Mucosa of stomach (tissue), 1 donor: ENCODE measurements around the gene ATXN7L3B.

Experiments used
- H3K27me3 ChIP-seq: one replicate; pipeline ENCODE4 v1.7.0; 2013; ENCODE audit warnings: mild to moderate bottlenecking, low read length; ENCODE audit not compliant: control insufficient read depth, insufficient read depth
- H3K36me3 ChIP-seq: one replicate; pipeline ENCODE4 v1.7.0; 2013; ENCODE audit warnings: low read length; ENCODE audit not compliant: control insufficient read depth, insufficient read depth
- H3K4me1 ChIP-seq: one replicate; pipeline ENCODE4 v1.7.0; 2013; ENCODE audit warnings: mild to moderate bottlenecking, low read length; ENCODE audit not compliant: control insufficient read depth, insufficient read depth
- H3K4me3 ChIP-seq: one replicate; pipeline ENCODE4 v1.7.0; 2013; ENCODE audit warnings: low read length
- H3K9ac ChIP-seq: one replicate; pipeline ENCODE4 v1.7.0; 2013; ENCODE audit warnings: mild to moderate bottlenecking, low read length, moderate library complexity
- H3K9me3 ChIP-seq: one replicate; pipeline ENCODE4 v1.7.0; 2013; ENCODE audit warnings: mild to moderate bottlenecking, low read length, moderate library complexity; ENCODE audit not compliant: control insufficient read depth
- donor health status: Pancreatic carcinoma.

The ATXN7L3B gene

GRCh38 chr12:74527491-74527890 lies 10.1 kb upstream of the ATXN7L3B start:
- H3K9ac ChIP-seq = no peak overlapping the region
- no peaks in the 10 kb centered on the region for H3K4me1 ChIP-seq
- no peaks in the 10 kb centered on the region for H3K27me3 ChIP-seq
- no peaks in the 10 kb centered on the region for H3K36me3 ChIP-seq
- H3K4me3 ChIP-seq = no peak overlapping the region
- H3K9me3 ChIP-seq = no peaks in the 10 kb centered on the region

- Histone ChIP-seq H3K9me3 (no peaks in the 10 kb centered on the region), H3K9ac (no peak overlapping the region), H3K36me3 (no peaks in the 10 kb centered on the region)
These were observed 7.0 kb upstream of the ATXN7L3B start for GRCh38 chr12:74530676-74531075.

GRCh38 chr12:74535536-74535935 lies 2.1 kb upstream of the ATXN7L3B start:
- H3K4me3 ChIP-seq = no peak overlapping the region
- H3K36me3 ChIP-seq = no peaks in the 10 kb centered on the region
- H3K9ac ChIP-seq = no peak overlapping the region
- peaks cover 9% of the 10 kb centered on the region for H3K4me1 ChIP-seq
- no peaks in the 10 kb centered on the region for H3K27me3 ChIP-seq
- H3K9me3 ChIP-seq = no peaks in the 10 kb centered on the region

More at GRCh38 chr12:74530676-74531075, 7.0 kb upstream of the ATXN7L3B start:
- no peak overlapping the region for H3K4me3 ChIP-seq
- H3K27me3 ChIP-seq = no peaks in the 10 kb centered on the region
- no peaks in the 10 kb centered on the region for H3K4me1 ChIP-seq

GRCh38 chr12:74537126-74537706 lies 419 bp upstream of the ATXN7L3B start:
- Histone ChIP-seq H3K27me3 (no peaks in the 10 kb centered on the region), H3K9ac (peak overlapping the region; percentile 99), H3K4me3 (peak overlapping the region; percentile 99), H3K9me3 (no peaks in the 10 kb centered on the region), H3K4me1 (peaks cover 17% of the 10 kb centered on the region), H3K36me3 (no peaks in the 10 kb centered on the region)

GRCh38 chr12:74538491-74539258 lies 1.0 kb downstream of the ATXN7L3B start:
- Histone ChIP-seq H3K36me3 (no peaks in the 10 kb centered on the region), H3K4me1 (peaks cover 17% of the 10 kb centered on the region), H3K4me3 (peak overlapping the region; percentile 99), H3K27me3 (no peaks in the 10 kb centered on the region), H3K9ac (peak overlapping the region; percentile 99), H3K9me3 (no peaks in the 10 kb centered on the region)

- H3K27me3 ChIP-seq = no peaks in the 10 kb centered on the region
- peak overlapping the region; percentile 99 for H3K4me3 ChIP-seq
- no peaks in the 10 kb centered on the region for H3K36me3 ChIP-seq
- peak overlapping the region; percentile 99 for H3K9ac ChIP-seq
- no peaks in the 10 kb centered on the region for H3K9me3 ChIP-seq
- peaks cover 17% of the 10 kb centered on the region for H3K4me1 ChIP-seq
These were observed 1.6 kb downstream of the ATXN7L3B start for GRCh38 chr12:74539261-74539660.

- Histone ChIP-seq H3K27me3 (no peaks in the 10 kb centered on the region), H3K9me3 (no peaks in the 10 kb centered on the region), H3K4me3 (peak overlapping the region; percentile 99), H3K9ac (peak overlapping the region; percentile 99), H3K36me3 (no peaks in the 10 kb centered on the region), H3K4me1 (peaks cover 17% of the 10 kb centered on the region)
These were observed 2.3 kb downstream of the ATXN7L3B start for GRCh38 chr12:74539765-74540526.

- Histone ChIP-seq H3K9ac (peak overlapping the region; percentile 99), H3K9me3 (no peaks in the 10 kb centered on the region), H3K36me3 (no peaks in the 10 kb centered on the region), H3K4me3 (no peak overlapping the region), H3K4me1 (peaks cover 17% of the 10 kb centered on the region), H3K27me3 (no peaks in the 10 kb centered on the region)
These were observed 3.4 kb downstream of the ATXN7L3B start for GRCh38 chr12:74541074-74541473.

GRCh38 chr12:74547249-74547648 lies 9.6 kb downstream of the ATXN7L3B start:
- Histone ChIP-seq H3K9ac (no peak overlapping the region), H3K27me3 (no peaks in the 10 kb centered on the region), H3K4me1 (peaks cover 9% of the 10 kb centered on the region), H3K4me3 (no peak overlapping the region), H3K9me3 (no peaks in the 10 kb centered on the region), H3K36me3 (no peaks in the 10 kb centered on the region)

GRCh38 chr12:74551291-74551690 lies 13.7 kb downstream of the ATXN7L3B start:
- H3K36me3 ChIP-seq = no peaks in the 10 kb centered on the region
- no peaks in the 10 kb centered on the region for H3K27me3 ChIP-seq
- no peaks in the 10 kb centered on the region for H3K9me3 ChIP-seq
- peaks cover 9% of the 10 kb centered on the region for H3K4me1 ChIP-seq
- no peak overlapping the region for H3K4me3 ChIP-seq
- no peak overlapping the region for H3K9ac ChIP-seq

- Histone ChIP-seq H3K4me1 (peaks cover 9% of the 10 kb centered on the region), H3K36me3 (no peaks in the 10 kb centered on the region), H3K9ac (no peak overlapping the region)
These were observed 14.6 kb downstream of the ATXN7L3B start for GRCh38 chr12:74552201-74552600.

GRCh38 chr12:74559728-74560127 lies 22.1 kb downstream of the ATXN7L3B start:
- H3K9ac ChIP-seq = no peak overlapping the region
- H3K36me3 ChIP-seq = no peaks in the 10 kb centered on the region
- no peaks in the 10 kb centered on the region for H3K9me3 ChIP-seq
- no peaks in the 10 kb centered on the region for H3K27me3 ChIP-seq
- no peaks in the 10 kb centered on the region for H3K4me1 ChIP-seq
- no peak overlapping the region for H3K4me3 ChIP-seq

More at GRCh38 chr12:74552201-74552600, 14.6 kb downstream of the ATXN7L3B start:
- Histone ChIP-seq H3K4me3 (no peak overlapping the region), H3K9me3 (no peaks in the 10 kb centered on the region), H3K27me3 (no peaks in the 10 kb centered on the region)
